Common myeloid progenitor, CD34-positive (primary cell): Measurements from ENCODE around the gene PFKFB3.

Experiments used
- CTCF ChIA-PET: fragments of 350-600 bp; sonication (Branson Sonifier 250); formaldehyde crosslinking; loops from one replicate; lab custom pipeline; 2021; ENCODE audit warnings: antibody characterized with exemption; lab: Charles Lee
- POLR2A ChIA-PET: fragments of 350-600 bp; sonication (Branson Sonifier 250); formaldehyde crosslinking; loops from one replicate; lab custom pipeline; 2021; ENCODE audit warnings: antibody characterized with exemption; lab: Charles Lee
- DNase-seq, 3 donors: peaks; one replicate each; pipeline versions ENCODE4 v3.0.0 to v3.0.0-alpha.2; 2013
- H3K27ac ChIP-seq, 2 experiments: 1 replicate in 1 of 2; 2 replicates in 1 of 2; pipeline ENCODE4 v1.7.0; 2013; ENCODE audit warnings: inconsistent platforms in 2 of 2, low read length in 2 of 2, mild to moderate bottlenecking in 2 of 2, low read depth in 1 of 2, moderate library complexity in 1 of 2; ENCODE audit not compliant: severe bottlenecking in 2 of 2, insufficient read depth in 1 of 2, poor library complexity in 1 of 2
- H3K27me3 ChIP-seq, 5 experiments: replicated peaks in 2 of 5; 1 replicate in 3 of 5; 2 replicates in 2 of 5; pipeline versions ENCODE4 v1.6.1 to v1.7.0; 2013; ENCODE audit warnings: low read length in 4 of 5, mild to moderate bottlenecking in 2 of 5, moderate library complexity in 2 of 5, inconsistent platforms in 1 of 5; ENCODE audit not compliant: insufficient read depth in 5 of 5, control insufficient read depth in 4 of 5
- H3K36me3 ChIP-seq, 4 experiments: 1 replicate in 2 of 4; 2 replicates in 2 of 4; pipeline versions ENCODE4 v1.6.1 to v1.7.0; 2013; ENCODE audit warnings: low read length in 3 of 4, control low read depth in 1 of 4, mild to moderate bottlenecking in 1 of 4; ENCODE audit not compliant: control insufficient read depth in 4 of 4, insufficient read depth in 4 of 4
- H3K4me1 ChIP-seq, 4 experiments: 1 replicate in 3 of 4; 2 replicates in 1 of 4; pipeline versions ENCODE4 v1.6.1 to v1.7.1; 2013; ENCODE audit warnings: low read length in 3 of 4, mild to moderate bottlenecking in 3 of 4, control low read depth in 1 of 4, inconsistent platforms in 1 of 4, moderate library complexity in 1 of 4; ENCODE audit not compliant: control insufficient read depth in 4 of 4, insufficient read depth in 4 of 4; ENCODE audit errors: control extremely low read depth in 1 of 4
- H3K4me3 ChIP-seq, 7 experiments: 1 replicate in 4 of 7; 2 replicates in 3 of 7; pipeline versions ENCODE4 v1.5.1 to v1.7.0; 2013; ENCODE audit warnings: mild to moderate bottlenecking in 7 of 7, low read length in 6 of 7, moderate library complexity in 6 of 7, inconsistent platforms in 2 of 7, low read depth in 2 of 7, control low read depth in 1 of 7; ENCODE audit not compliant: insufficient read depth in 4 of 7, control insufficient read depth in 1 of 7; ENCODE audit errors: extremely low read depth in 1 of 7
- H3K9me3 ChIP-seq, 5 experiments: 1 replicate in 4 of 5; 2 replicates in 1 of 5; pipeline versions ENCODE4 v1.6.1 to v1.7.1; 2013; ENCODE audit warnings: low read length in 4 of 5, mild to moderate bottlenecking in 2 of 5, inconsistent platforms in 1 of 5, low read depth in 1 of 5, moderate library complexity in 1 of 5; ENCODE audit not compliant: control insufficient read depth in 4 of 5, insufficient read depth in 2 of 5; ENCODE audit errors: control extremely low read depth in 1 of 5
- WGBS: methylation state at CpG from one replicate; pipeline ENCODE4 v1.1.5; 2013; ENCODE audit not compliant: insufficient coverage; 5-methylcytosine and 5-hydroxymethylcytosine counted together

The PFKFB3 gene

DNA sequence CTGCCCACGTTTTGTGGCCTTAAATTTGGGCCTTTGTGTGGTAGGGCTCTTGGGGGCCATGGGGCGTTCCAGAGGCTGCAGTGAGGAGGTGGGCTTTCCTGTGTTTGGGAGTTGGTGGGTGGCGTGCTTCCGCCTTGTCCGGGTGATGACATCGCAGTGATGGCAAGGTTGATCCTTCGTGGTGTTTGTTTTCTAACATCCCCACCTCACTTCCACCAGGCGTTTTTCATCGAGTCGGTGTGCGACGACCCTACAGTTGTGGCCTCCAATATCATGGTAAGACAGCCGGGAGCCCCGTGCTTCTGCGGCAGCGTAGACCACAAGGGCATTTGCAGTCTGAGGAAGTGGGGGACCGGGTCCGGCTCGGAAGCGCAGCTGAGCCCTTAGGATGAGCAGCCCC is 14.2 kb downstream of the PFKFB3 start:
- H3K9me3 ChIP-seq = no peaks in the 10 kb centered on the region
- H3K27me3 ChIP-seq = no peaks in the 10 kb centered on the region
- H3K4me3 ChIP-seq = no peak overlapping the region
- peak overlapping the region; percentile 43 to 73 for H3K27ac ChIP-seq
- ChIA-PET CTCF (interaction anchor here (1.1 to 3.9 kb wide), 6 partner anchors 9 to 186 kb away, joined by 3 to 13 read pairs (median 4); partner anchors contain the start of gene PFKFB3), POLR2A (no interaction called here)
- DNase-seq = no peak
- WGBS = 90% methylated on average over 13 of the region's 20 CpGs
- H3K4me1 ChIP-seq = peaks cover 0 to 13% (median 4%) of the 10 kb centered on the region in 4 experiments
- H3K36me3 ChIP-seq = peaks cover 10 to 79% (median 66%) of the 10 kb centered on the region in 4 experiments

DNA sequence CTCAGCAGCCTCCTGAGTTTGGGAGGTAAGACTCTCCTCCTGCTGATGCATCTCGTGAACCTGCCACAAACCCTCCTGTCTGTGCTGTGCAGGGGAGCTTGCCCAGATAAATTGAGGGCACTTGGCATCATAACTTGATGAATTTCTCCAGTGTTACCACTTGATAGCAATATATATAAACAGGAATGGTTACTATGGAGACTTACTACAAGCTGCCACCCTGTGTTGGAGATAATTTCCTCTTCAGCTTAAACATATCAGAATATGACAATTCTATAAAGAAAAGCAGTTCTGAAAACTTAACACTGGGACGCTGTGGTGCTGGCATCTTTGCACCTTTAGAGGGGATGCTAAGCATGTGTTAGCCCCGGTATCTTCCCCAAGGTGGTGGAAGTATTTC is 14.9 kb downstream of the PFKFB3 start:
- CTCF ChIA-PET = interaction anchor here (1.1 to 3.9 kb wide), 5 partner anchors 9 to 184 kb away, joined by 3 to 13 read pairs (median 4); partner anchors contain the start of gene PFKFB3

DNA sequence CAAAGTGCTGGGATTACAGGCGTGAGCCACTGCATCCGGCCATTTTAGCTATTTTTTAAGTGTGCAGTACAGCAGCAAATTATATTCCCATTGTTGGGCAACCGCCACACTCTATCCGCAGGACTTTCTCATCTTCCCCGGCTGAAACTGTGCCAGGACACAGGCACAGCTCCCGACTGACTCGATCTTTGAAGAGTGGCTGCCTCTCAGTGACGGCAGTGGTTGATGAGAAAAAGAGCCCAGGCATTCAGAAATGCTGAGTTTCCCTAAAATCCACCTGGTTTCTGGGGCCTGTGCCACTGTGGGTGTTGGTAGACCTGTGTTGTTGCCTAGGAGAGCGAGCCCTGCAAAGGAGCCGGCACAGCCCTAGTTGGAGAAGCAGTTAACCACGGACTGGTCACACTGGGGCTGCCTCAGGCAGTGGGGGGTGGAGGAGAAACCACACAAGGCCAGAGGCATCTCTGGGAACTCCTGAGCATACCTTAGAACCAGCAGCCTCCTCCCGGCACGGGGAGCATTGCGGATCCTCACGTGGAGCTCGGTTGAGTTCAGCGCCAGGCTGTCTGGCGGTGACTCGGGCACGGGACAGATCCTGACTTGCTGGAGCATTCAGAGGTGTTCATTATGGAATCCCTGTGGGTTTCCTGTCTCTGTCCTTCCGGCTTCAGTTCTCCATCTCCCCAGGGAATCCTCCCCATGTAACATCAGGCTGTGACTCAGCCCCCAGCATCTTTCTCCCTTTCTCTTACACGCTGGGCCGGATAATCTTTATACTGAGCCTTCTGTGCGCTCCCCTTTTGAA is 16.2 kb downstream of the PFKFB3 start:
- WGBS = 98% methylated on average over 22 of the region's 24 CpGs
- Histone ChIP-seq H3K27me3 (no peaks in the 10 kb centered on the region), H3K36me3 (peaks cover 10 to 91% (median 73%) of the 10 kb centered on the region in 4 experiments), H3K27ac (no peak overlapping the region), H3K4me3 (no peak overlapping the region), H3K4me1 (peaks cover 0 to 13% (median 4%) of the 10 kb centered on the region in 4 experiments), H3K9me3 (no peaks in the 10 kb centered on the region)
- CTCF ChIA-PET = interaction anchor here (1.3 to 3.9 kb wide), 2 partner anchors 8 to 183 kb away, joined by 3 to 13 read pairs; no protein-coding TSS in a partner anchor
- no peak for DNase-seq
- POLR2A ChIA-PET = interaction anchor here (0.6 to 0.7 kb wide), 2 partner anchors 9 to 183 kb away, joined by 4 read pairs; no protein-coding TSS in a partner anchor

More for the DNA sequence above, 14.9 kb downstream of the PFKFB3 start:
- Histone ChIP-seq H3K9me3 (no peaks in the 10 kb centered on the region), H3K4me1 (peaks cover 0 to 13% (median 4%) of the 10 kb centered on the region in 4 experiments), H3K27ac (peak overlapping the region; percentile 43 to 73), H3K36me3 (peaks cover 10 to 86% (median 71%) of the 10 kb centered on the region in 4 experiments), H3K27me3 (no peaks in the 10 kb centered on the region), H3K4me3 (no peak overlapping the region)
- 81% methylated on average over 3 of the region's 3 CpGs for WGBS
- POLR2A ChIA-PET = no interaction called here
- peak in 2 of 3 donors; percentile 74 to 79 for DNase-seq

DNA sequence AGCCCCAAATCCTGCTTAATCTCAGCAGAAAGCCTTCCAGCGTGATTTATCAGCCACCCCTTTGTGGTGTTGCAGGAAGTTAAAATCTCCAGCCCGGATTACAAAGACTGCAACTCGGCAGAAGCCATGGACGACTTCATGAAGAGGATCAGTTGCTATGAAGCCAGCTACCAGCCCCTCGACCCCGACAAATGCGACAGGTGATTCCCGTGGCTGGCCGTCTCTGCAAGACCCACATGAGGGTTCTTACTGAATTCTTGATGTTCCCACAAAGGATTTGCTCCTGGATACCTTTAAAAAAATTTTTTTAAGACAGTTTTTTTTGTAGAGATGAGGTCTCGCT is 16.7 kb downstream of the PFKFB3 start:
- no peak for DNase-seq
- CTCF ChIA-PET = interaction anchor here (0.6 to 3.9 kb wide), 4 partner anchors 8 to 182 kb away, joined by 3 to 13 read pairs (median 3); no protein-coding TSS in a partner anchor
- Histone ChIP-seq H3K27ac (no peak overlapping the region), H3K4me3 (no peak overlapping the region), H3K4me1 (peaks cover 0 to 13% (median 4%) of the 10 kb centered on the region in 4 experiments), H3K36me3 (peaks cover 7 to 90% (median 72%) of the 10 kb centered on the region in 4 experiments), H3K9me3 (no peaks in the 10 kb centered on the region), H3K27me3 (no peaks in the 10 kb centered on the region)
- POLR2A ChIA-PET = no interaction called here
- WGBS = 94% methylated on average over 10 of the region's 10 CpGs

DNA sequence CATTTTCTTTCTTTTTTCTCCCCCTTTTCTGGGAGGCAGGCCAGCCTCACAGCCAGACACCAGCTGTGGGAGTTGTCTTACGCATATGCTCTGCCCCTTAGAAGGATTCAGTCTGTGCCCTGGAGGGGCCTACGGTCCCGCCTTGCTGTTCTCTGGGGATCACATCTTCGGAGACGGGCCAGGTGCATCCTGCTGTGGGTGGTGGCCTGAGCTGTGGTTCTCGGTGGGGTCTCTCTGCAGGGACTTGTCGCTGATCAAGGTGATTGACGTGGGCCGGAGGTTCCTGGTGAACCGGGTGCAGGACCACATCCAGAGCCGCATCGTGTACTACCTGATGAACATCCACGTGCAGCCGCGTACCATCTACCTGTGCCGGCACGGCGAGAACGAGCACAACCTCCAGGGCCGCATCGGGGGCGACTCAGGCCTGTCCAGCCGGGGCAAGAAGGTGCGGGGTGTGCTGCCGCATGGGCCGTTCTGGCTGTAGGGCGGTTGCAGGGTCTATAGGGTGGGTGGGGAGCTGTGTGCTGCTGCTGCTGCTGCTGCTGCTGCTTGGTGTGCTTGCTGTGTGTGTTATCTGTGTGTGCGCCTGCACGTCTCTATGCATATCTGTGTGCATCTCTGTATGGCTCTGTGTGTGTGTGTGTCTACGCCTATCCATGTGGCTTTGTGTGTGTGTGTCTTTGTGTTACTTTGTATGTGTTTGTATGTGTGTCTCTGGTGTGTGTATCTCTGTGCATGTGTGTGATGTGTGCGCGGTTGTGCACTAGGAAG is 17.9 kb downstream of the PFKFB3 start:
- ChIA-PET CTCF (interaction anchor here (1.0 to 3.9 kb wide), 4 partner anchors 10 to 181 kb away, joined by 3 to 13 read pairs (median 3); no protein-coding TSS in a partner anchor), POLR2A (no interaction called here)
- Histone ChIP-seq H3K36me3 (peaks cover 7 to 90% (median 70%) of the 10 kb centered on the region in 4 experiments), H3K27me3 (no peaks in the 10 kb centered on the region), H3K4me3 (no peak overlapping the region), H3K27ac (no peak overlapping the region), H3K4me1 (peaks cover 0 to 13% (median 4%) of the 10 kb centered on the region in 4 experiments), H3K9me3 (no peaks in the 10 kb centered on the region)
- peak in 1 of 3 donors; percentile 11 for DNase-seq
- WGBS = 95% methylated on average over 23 of the region's 32 CpGs

DNA sequence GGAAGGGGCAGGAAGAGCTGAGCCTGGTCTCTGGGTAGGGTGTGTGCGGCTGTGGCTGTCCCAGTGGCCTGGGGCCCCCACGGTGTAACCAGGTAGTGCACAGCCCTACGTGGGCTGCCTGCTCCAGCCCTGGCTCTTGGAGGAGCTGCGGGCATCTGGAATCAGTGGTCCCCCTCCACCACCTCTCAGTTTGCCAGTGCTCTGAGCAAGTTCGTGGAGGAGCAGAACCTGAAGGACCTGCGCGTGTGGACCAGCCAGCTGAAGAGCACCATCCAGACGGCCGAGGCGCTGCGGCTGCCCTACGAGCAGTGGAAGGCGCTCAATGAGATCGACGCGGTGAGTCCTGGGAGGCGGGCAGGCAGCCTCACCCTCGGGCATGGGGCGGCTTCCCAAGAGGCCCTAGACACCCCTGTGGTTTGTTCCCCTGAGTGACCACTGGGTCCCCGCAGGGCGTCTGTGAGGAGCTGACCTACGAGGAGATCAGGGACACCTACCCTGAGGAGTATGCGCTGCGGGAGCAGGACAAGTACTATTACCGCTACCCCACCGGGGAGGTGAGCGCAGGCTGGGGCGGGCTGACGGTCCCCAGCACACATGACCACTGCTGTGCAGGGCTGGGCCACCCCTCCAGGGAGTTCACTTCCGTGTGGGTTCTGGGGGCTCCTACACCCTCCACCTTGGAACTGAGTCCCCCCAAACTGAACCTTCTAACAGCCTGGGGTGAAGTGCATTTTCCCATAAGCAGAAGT is 18.6 kb downstream of the PFKFB3 start:
- POLR2A ChIA-PET = no interaction called here
- Histone ChIP-seq H3K27me3 (no peaks in the 10 kb centered on the region), H3K36me3 (peaks cover 7 to 90% (median 69%) of the 10 kb centered on the region in 4 experiments), H3K4me1 (peaks cover 0 to 13% (median 4%) of the 10 kb centered on the region in 4 experiments), H3K9me3 (no peaks in the 10 kb centered on the region), H3K27ac (no peak overlapping the region), H3K4me3 (no peak overlapping the region)
- no peak for DNase-seq
- CTCF ChIA-PET = interaction anchor here (1.4 kb wide), 1 partner anchor 19 kb away, joined by 3 read pairs; no protein-coding TSS in a partner anchor
- WGBS = 98% methylated on average over 30 of the region's 30 CpGs
